HG02571 (cell line): ENCODE measurements around the gene RBM5.
A peak's percentile ranks its signal among the peaks of the same experiment; 100 is the strongest.

Experiments
- ATAC-seq: cut with Tn5 transposase; IDR thresholded peaks from one replicate; pipeline ENCODE4 v1.9.1; 2021; ENCODE audit warnings: mild to moderate bottlenecking, moderate library complexity; ENCODE audit not compliant: unreplicated experiment

Gene RBM5

GRCh38 chr3:50121072-50122032, 32.6 kb downstream of the RBM5 start:
- ATAC-seq: peak; percentile 48

GRCh38 chr3:50122071-50122470, 33.4 kb downstream of the RBM5 start:
- ATAC-seq: no peak

GRCh38 chr3:50122661-50123391, 34.1 kb downstream of the RBM5 start:
- no peak for ATAC-seq

- no peak for ATAC-seq
Measured at GRCh38 chr3:50123394-50124051, 34.8 kb downstream of the RBM5 start.

- ATAC-seq: no peak
Measured at GRCh38 chr3:50124052-50124799, 35.5 kb downstream of the RBM5 start.

- no peak for ATAC-seq
Measured at GRCh38 chr3:50124800-50125178, 36.1 kb downstream of the RBM5 start.

GRCh38 chr3:50125541-50126286, 37.0 kb downstream of the RBM5 start:
- ATAC-seq: no peak

- no peak for ATAC-seq
Measured at GRCh38 chr3:50126287-50127211, 37.8 kb downstream of the RBM5 start.

GRCh38 chr3:50127251-50127691, 38.6 kb downstream of the RBM5 start:
- no peak for ATAC-seq

GRCh38 chr3:50128001-50128400, 39.3 kb downstream of the RBM5 start:
- no peak for ATAC-seq

- ATAC-seq: no peak
Measured at GRCh38 chr3:50130436-50130835, 41.7 kb downstream of the RBM5 start.

- ATAC-seq: no peak
Measured at GRCh38 chr3:50132421-50133282, 43.9 kb downstream of the RBM5 start.

GRCh38 chr3:50133283-50133615, 44.5 kb downstream of the RBM5 start:
- no peak for ATAC-seq

- ATAC-seq: no peak
Measured at GRCh38 chr3:50134367-50134766, 45.6 kb downstream of the RBM5 start.

GRCh38 chr3:50135964-50136363, 47.2 kb downstream of the RBM5 start:
- ATAC-seq: no peak

GRCh38 chr3:50136714-50137405, 48.1 kb downstream of the RBM5 start:
- ATAC-seq: no peak

- no peak for ATAC-seq
Measured at GRCh38 chr3:50137531-50137930, 48.8 kb downstream of the RBM5 start.
